ENCODE results near the gene GSTA5.
"Not testable (repeated sequence)": the region's sequence is repeated elsewhere in the genome, so short reads cannot be mapped to it uniquely, and the experiment has no call there.

Gene GSTA5

DNA sequence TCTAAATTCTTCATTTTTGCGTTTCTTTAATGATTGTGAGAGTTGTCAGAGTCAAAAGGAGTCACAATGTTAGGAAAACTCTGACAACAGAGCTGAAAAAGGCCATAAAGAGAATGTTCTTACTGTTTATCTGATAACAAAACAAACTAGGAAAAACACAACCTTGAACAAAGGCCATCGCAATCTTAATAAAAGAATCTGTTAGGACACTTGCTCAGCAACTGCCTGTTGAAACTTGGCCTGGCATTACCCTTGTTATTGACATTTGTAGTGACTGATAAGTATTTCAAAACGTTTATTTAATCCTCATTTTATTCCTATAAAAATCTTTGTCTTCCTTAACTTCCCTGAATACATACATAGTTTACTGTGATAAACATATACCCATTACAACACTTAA is 52.7 kb downstream of the GSTA5 start:
- DNase-seq: no peak

DNA sequence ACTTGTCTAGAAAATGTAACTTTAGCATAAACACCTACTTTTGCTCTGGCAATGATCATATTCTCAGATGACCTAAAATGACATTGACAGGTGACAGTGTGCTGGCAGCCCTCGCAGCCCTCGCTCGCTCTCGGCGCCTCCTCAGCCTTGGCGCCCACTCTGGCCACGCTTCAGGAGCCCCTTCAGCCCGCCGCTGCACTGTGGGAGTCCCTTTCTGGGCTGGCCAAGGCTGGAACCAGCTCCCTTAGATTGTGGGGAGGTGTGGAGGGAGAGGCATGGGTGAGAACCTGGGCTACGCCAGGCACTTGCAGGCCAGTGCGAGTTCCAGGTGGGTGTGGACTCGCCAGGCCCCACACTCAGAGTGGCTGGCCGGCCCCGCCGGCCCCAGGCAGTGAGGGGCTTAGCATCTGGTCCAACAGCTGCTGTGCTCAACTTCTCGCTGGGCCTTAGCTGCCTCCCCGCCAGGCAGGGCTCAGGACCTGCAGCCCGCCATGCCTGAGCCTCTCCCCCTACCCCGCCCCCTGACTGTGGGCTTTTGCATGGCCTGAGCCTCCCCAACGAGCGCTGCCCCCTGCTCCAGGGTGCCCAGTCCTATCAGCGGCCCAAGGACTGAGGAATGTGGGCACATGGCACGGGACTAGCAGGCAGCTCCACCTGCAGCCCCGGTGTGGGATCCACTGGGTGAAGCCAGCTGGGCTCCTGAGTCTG is 54.2 kb downstream of the GSTA5 start:
- no peak for DNase-seq

- peak; percentile 31 for DNase-seq
These were observed 57.8 kb downstream of the GSTA5 start for GRCh38 chr6:52782696-52783274.

GRCh38 chr6:52782209-52782608 is 58.4 kb downstream of the GSTA5 start:
- DNase-seq: not testable (repeated sequence)

Measured in NCI-H2029 (cell line).